Measurements from ENCODE around the gene SLC22A14. TPM values are rescaled to one million over a fixed set of nuclear protein-coding genes. Genes with fewer than 3 reads are reported as not detected.

SLC22A14 gene
- total RNA-seq, 1 donor from 2014 or later: not detected

DNA sequence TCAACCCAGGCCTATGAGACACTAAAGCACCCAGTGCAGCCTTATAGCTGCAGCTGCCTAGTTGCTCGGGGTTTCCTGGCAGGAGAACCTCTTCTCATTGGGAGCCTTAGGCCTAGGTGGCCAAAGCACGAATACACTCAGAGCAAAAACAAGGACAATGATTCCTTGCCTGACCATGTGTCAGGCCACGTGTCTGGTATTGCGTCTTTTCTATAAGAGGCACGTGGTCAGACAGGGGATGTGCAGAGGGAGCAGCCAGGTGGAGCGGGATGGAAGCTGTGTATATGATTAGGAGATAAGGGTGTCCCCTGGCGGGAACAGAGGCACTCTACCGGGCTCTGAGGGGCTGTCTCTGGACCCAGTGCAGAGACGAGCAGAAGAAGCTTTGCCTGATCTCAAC lies 26.4 kb downstream of the SLC22A14 start:
- peaks cover 21% of the 10 kb centered on the region for H3K27me3 Mint-ChIP-seq (ENCODE audit: insufficient read depth)
- no peaks in the 10 kb centered on the region for H3K9me3 Mint-ChIP-seq
- no peak for DNase-seq (ENCODE audit: low spot score)
- no peak overlapping the region for H3K27ac Mint-ChIP-seq
- H3K4me3 Mint-ChIP-seq: no peak overlapping the region
- H3K36me3 Mint-ChIP-seq (ENCODE audit: low read depth): no peaks in the 10 kb centered on the region
- intact Hi-C loops (cut with micrococcal nuclease): no loop called here
- no peaks in the 10 kb centered on the region for H3K4me1 Mint-ChIP-seq (ENCODE audit: low read depth)

DNA sequence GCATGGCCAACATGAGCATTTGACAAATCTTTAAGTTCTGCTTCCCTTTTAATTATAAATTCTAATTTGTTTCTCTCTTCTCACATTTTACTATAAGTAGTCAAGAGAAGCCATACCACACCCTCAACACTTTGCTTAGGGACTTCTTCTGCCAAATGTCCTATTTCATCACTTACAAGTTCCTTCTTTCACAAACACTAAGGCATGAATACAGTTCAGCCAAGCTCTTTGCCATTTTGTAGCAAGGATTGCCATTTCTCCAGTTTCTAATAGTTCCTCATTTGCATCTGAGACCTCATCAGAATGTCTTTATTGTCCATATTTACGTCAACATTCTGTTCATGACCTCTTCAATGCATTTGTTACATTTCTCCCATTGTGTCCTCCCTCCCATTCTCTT lies 29.4 kb downstream of the SLC22A14 start:
- Mint-ChIP-seq H3K36me3 (ENCODE audit: low read depth) (no peaks in the 10 kb centered on the region), H3K27me3 (ENCODE audit: insufficient read depth) (peaks cover 16% of the 10 kb centered on the region), H3K27ac (no peak overlapping the region), H3K9me3 (no peaks in the 10 kb centered on the region), H3K4me1 (ENCODE audit: low read depth) (no peaks in the 10 kb centered on the region), H3K4me3 (no peak overlapping the region)
- intact Hi-C loops (cut with micrococcal nuclease): no loop called here
- DNase-seq (ENCODE audit: low spot score): no peak

DNA sequence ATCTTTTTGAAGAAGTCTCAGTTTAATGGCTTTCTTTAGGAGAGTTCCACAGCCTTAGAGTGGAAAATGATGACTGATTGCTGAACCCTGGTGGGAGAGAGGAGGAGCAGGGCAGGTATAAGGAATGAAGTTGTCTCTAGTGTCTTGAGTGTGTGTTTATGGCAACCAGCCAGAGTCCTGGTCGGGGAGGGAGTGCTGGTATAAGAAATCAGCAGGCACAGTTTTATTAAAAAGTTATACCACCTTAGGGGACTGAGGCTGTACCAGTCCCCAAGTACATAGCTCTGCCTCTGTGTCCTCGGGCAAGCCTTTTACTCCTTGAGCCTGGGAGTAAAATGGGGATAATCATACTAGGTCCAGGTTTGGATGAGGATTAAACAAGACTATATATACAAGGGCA lies 29.8 kb downstream of the SLC22A14 start:
- H3K4me1 Mint-ChIP-seq (ENCODE audit: low read depth): no peaks in the 10 kb centered on the region
- no peak overlapping the region for H3K27ac Mint-ChIP-seq
- peaks cover 16% of the 10 kb centered on the region for H3K27me3 Mint-ChIP-seq (ENCODE audit: insufficient read depth)
- DNase-seq (ENCODE audit: low spot score): no peak
- no peaks in the 10 kb centered on the region for H3K36me3 Mint-ChIP-seq (ENCODE audit: low read depth)
- intact Hi-C loops (cut with micrococcal nuclease): no loop called here
- no peak overlapping the region for H3K4me3 Mint-ChIP-seq
- H3K9me3 Mint-ChIP-seq: no peaks in the 10 kb centered on the region

DNA sequence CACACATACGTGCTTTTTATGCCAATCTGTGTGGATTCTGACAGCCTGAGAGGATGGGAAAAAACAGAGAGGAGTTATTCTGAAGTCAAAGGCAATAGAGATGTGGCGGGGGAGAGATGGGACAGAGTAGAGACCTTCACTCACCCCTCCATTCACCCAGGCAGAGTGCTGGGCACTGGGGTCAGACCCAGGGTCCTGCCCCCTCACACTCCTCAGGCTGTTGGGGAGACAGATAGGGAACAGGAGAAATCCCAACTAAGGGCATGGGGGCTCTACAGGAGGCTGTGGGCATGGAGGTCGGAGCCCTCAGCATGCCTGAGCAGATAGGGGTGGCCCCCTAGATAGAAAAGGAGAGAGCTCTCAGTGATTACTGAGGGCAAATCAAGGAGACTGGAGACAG lies 30.3 kb downstream of the SLC22A14 start:
- Mint-ChIP-seq H3K27me3 (ENCODE audit: insufficient read depth) (peaks cover 16% of the 10 kb centered on the region), H3K4me1 (ENCODE audit: low read depth) (no peaks in the 10 kb centered on the region), H3K36me3 (ENCODE audit: low read depth) (no peaks in the 10 kb centered on the region), H3K9me3 (no peaks in the 10 kb centered on the region), H3K27ac (no peak overlapping the region), H3K4me3 (no peak overlapping the region)
- intact Hi-C loops (cut with micrococcal nuclease): no loop called here
- no peak for DNase-seq (ENCODE audit: low spot score)

DNA sequence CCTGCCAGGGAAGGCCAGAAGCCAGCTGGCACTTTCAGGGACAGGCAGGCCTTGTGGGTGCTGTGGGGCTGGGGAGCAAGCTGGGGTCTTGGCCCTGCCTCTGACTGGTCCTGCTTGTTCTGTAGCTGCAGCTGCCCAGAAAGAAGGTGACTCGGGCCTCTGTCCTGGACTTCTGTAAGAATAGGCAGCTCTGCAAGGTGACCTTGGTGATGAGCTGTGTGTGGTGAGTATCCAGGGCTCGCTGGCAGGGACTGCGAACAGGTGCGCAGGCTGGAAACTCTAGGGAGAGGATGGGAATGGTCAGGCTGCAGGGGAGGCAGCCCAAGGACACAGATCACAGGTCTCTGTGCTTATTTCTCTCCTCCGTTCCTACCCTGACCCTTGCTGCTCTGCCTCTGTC lies 31.2 kb downstream of the SLC22A14 start:
- intact Hi-C loops (cut with micrococcal nuclease): no loop called here
- Mint-ChIP-seq H3K4me3 (no peak overlapping the region), H3K4me1 (ENCODE audit: low read depth) (no peaks in the 10 kb centered on the region), H3K9me3 (no peaks in the 10 kb centered on the region), H3K36me3 (ENCODE audit: low read depth) (no peaks in the 10 kb centered on the region), H3K27me3 (ENCODE audit: insufficient read depth) (peaks cover 16% of the 10 kb centered on the region), H3K27ac (no peak overlapping the region)
- DNase-seq (ENCODE audit: low spot score): no peak

DNA sequence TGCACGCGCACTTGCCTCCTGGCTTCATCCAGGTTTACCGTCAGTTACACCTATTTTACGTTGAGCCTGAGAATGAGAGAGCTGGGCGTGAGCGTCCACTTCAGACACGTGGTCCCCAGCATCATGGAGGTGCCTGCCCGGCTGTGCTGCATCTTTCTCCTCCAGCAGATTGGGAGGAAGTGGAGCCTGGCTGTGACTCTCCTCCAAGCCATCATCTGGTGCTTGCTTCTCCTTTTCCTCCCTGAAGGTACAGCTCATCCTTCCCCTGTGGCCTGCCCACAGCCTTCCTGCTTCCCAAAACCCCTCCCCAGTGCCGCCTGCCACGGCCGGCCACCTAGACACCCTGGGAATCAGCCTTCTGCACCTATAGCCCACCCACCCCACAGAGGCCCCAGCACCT lies 31.6 kb downstream of the SLC22A14 start:
- intact Hi-C loops (cut with micrococcal nuclease): no loop called here
- Mint-ChIP-seq H3K9me3 (no peaks in the 10 kb centered on the region), H3K27ac (no peak overlapping the region), H3K4me1 (ENCODE audit: low read depth) (no peaks in the 10 kb centered on the region), H3K27me3 (ENCODE audit: insufficient read depth) (peaks cover 12% of the 10 kb centered on the region), H3K36me3 (ENCODE audit: low read depth) (no peaks in the 10 kb centered on the region), H3K4me3 (no peak overlapping the region)
- DNase-seq (ENCODE audit: low spot score): no peak

DNA sequence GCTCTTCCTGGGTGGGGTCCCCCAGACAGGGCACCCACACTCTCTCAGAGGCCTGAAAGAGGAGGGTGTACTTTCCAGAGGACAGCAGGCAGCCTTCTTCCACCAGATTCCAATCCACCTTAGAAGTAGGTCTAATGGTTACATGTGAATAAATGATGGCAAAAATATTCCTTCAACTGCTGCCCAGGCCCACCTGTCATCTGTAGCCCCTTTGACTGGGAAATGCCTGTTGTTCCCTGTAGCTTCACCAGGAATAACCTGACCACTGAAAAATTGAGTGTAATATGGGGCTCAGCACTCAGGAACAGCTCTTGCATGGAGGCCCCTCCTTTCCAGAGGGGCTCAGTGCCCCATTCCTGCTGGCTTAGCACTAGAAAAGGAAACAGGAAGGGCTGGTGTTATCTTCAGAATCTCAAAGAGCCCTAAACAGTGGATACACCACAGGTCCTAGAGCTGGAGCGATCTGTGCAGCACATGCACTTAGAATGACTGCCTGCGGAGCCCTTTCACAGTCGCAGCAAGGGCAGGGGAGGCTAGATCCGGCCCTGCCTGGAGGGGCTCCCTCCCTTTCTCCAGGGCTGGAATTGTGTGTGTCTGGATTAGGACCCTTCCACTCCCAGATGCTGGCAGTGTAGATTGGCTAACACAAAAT lies 32.1 kb downstream of the SLC22A14 start:
- intact Hi-C loops (cut with micrococcal nuclease): no loop called here
- H3K9me3 Mint-ChIP-seq: no peaks in the 10 kb centered on the region
- H3K4me1 Mint-ChIP-seq (ENCODE audit: low read depth): no peaks in the 10 kb centered on the region

DNA sequence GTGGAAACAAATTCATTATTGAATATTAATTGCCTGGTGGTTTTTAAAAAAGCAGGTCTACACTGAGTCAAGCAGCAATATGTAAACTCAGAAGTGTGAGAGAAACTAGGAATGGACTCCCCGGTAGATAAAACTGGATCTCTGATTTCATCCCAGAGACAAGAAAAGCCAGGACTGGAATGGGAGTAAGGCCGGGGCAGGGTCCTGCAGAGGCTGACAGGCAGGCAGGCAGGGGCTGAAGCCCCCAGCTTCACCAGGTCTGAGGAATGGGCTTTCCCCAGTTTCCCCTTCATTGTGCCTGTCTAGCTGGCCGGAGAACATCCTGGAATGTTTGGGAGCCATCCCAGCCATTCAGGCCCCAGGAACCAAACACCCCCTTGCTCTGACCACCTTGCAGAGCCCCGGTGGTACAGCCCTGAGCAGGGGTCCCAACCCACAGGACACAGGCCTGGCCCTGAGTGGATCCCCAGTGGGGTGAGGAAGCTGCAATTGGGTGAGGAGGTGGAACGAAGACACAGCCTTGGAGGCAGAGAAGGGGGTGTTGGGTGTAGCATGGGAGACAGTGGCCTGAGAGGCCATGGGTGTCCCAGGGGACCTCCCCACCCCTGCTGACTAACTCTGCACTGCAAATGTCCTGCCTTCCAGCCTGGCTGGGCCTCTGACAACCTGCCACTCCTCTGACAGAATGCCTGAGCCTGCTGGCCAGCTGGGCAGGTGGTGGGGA lies 32.8 kb downstream of the SLC22A14 start:
- H3K27me3 Mint-ChIP-seq (ENCODE audit: insufficient read depth): peaks cover 7% of the 10 kb centered on the region
- DNase-seq (ENCODE audit: low spot score): no peak
- no peaks in the 10 kb centered on the region for H3K4me1 Mint-ChIP-seq (ENCODE audit: low read depth)
- no peak overlapping the region for H3K27ac Mint-ChIP-seq
- H3K36me3 Mint-ChIP-seq (ENCODE audit: low read depth): no peaks in the 10 kb centered on the region
- no peaks in the 10 kb centered on the region for H3K9me3 Mint-ChIP-seq
- intact Hi-C loops (cut with micrococcal nuclease): no loop called here
- no peak overlapping the region for H3K4me3 Mint-ChIP-seq

More for the DNA sequence above, 32.1 kb downstream of the SLC22A14 start:
- no peaks in the 10 kb centered on the region for H3K36me3 Mint-ChIP-seq (ENCODE audit: low read depth)
- no peak for DNase-seq (ENCODE audit: low spot score)
- H3K27me3 Mint-ChIP-seq (ENCODE audit: insufficient read depth): peaks cover 12% of the 10 kb centered on the region
- H3K4me3 Mint-ChIP-seq: no peak overlapping the region
- H3K27ac Mint-ChIP-seq: no peak overlapping the region

DNA sequence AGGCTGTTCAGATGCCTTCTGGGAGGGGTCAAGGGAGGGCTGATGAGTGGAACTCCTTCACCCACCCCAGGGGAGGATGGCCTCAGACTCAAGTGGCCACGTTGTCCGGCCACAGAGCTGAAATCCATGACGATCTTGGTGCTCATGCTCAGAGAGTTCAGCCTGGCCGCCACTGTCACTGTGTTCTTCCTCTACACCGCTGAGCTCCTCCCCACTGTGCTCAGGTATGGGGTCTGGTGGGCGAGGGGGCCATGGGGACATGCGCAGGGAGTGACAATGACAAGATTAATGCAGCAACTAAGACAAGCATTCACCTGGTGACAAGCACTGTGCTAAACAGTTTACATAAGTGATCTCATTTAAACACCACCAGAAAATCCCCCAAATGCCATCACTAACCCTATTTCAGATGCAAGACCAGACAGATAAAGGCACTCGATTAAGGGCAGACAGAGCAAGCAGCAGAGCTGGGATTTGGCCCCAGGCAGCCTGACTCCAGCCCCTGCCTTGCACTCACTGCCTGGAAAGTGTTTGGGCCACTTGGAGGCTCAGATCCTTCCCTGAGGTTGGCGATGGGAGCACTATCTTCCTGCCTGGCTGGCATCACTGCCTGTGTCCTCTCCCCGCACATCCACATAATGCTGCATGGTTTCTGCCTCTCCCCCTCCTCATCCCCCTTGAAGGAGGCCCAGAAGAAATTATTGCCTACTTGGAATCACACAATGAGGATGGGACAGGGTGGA lies 33.6 kb downstream of the SLC22A14 start:
- Mint-ChIP-seq H3K27ac (no peak overlapping the region), H3K36me3 (ENCODE audit: low read depth) (no peaks in the 10 kb centered on the region), H3K4me1 (ENCODE audit: low read depth) (no peaks in the 10 kb centered on the region), H3K9me3 (no peaks in the 10 kb centered on the region), H3K4me3 (no peak overlapping the region), H3K27me3 (ENCODE audit: insufficient read depth) (peaks cover 7% of the 10 kb centered on the region)
- no peak for DNase-seq (ENCODE audit: low spot score)
- intact Hi-C loops (cut with micrococcal nuclease): no loop called here

DNA sequence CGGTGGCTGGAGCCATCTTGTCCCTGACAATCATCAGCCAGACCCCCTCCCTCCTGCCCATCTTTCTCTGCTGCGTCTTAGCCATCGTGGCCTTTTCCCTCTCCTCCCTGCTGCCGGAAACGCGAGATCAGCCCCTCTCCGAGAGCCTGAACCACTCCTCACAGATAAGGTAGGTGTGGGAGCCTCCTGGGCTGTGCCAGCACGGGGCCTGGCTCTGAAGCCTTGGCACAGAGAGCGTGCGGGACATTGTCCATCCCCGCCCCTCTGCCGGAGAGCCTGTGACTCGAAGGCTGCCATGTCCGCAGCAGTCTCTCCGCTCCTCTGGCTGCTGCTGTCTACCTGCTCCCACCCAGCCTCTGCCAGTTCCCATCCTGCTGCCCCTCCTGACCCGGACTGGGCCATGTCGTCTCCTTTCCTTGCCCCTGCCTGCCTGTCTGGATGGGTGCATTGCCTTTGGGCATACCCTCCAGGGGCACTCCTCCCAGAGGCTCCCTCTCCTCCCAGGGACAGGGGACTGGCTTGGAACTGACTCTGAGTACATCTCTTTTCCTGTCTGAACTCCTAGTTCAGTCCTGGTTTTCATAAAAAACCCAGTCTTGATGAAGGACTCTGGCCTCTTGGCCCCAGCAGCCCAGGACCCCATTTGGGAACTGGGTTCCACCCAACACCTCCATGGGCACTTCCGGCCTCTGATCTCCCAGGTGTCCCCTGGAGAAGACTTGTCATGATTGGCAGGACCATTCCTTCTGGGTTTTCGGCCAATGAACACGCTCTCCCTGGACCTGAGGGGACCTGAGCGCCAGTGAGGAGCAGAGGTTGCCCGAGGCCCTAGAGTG lies 34.5 kb downstream of the SLC22A14 start:
- Mint-ChIP-seq H3K4me3 (no peak overlapping the region), H3K36me3 (ENCODE audit: low read depth) (no peaks in the 10 kb centered on the region), H3K9me3 (no peaks in the 10 kb centered on the region), H3K4me1 (ENCODE audit: low read depth) (no peaks in the 10 kb centered on the region), H3K27ac (no peak overlapping the region), H3K27me3 (ENCODE audit: insufficient read depth) (peaks cover 7% of the 10 kb centered on the region)
- intact Hi-C loops (cut with micrococcal nuclease): no loop called here
- no peak for DNase-seq (ENCODE audit: low spot score)

DNA sequence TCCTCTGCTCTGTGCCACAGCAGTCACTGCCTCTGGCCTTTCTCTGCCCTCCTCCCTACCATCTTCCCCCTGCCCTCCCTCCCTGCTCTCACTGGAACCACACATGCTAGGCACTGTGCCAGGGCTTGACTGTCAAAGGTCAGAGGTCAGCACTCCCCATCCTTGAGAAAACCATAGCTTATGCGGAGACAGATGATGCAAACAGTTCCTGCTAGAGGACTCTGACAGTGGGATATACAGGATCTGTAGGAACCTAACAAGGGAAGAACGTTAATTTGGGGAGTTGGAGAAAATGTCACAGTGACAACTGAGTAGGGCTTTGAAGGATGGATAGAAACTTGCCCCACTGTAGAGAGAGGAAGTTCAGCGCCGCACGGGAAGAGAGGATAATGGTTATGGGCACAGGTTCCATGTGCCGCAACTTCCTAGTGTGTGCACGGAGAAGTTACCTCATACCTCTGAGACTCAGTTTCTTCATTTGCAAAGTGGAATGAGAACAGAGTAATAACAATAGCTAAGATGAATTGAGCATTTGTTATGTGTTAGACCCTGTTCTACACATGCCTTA lies 35.2 kb downstream of the SLC22A14 start:
- H3K27me3 Mint-ChIP-seq (ENCODE audit: insufficient read depth): peaks cover 6% of the 10 kb centered on the region
- H3K27ac Mint-ChIP-seq: no peak overlapping the region
- no peaks in the 10 kb centered on the region for H3K4me1 Mint-ChIP-seq (ENCODE audit: low read depth)
- no peaks in the 10 kb centered on the region for H3K36me3 Mint-ChIP-seq (ENCODE audit: low read depth)
- no peaks in the 10 kb centered on the region for H3K9me3 Mint-ChIP-seq
- DNase-seq (ENCODE audit: low spot score): no peak
- H3K4me3 Mint-ChIP-seq: no peak overlapping the region
- intact Hi-C loops (cut with micrococcal nuclease): no loop called here

DNA sequence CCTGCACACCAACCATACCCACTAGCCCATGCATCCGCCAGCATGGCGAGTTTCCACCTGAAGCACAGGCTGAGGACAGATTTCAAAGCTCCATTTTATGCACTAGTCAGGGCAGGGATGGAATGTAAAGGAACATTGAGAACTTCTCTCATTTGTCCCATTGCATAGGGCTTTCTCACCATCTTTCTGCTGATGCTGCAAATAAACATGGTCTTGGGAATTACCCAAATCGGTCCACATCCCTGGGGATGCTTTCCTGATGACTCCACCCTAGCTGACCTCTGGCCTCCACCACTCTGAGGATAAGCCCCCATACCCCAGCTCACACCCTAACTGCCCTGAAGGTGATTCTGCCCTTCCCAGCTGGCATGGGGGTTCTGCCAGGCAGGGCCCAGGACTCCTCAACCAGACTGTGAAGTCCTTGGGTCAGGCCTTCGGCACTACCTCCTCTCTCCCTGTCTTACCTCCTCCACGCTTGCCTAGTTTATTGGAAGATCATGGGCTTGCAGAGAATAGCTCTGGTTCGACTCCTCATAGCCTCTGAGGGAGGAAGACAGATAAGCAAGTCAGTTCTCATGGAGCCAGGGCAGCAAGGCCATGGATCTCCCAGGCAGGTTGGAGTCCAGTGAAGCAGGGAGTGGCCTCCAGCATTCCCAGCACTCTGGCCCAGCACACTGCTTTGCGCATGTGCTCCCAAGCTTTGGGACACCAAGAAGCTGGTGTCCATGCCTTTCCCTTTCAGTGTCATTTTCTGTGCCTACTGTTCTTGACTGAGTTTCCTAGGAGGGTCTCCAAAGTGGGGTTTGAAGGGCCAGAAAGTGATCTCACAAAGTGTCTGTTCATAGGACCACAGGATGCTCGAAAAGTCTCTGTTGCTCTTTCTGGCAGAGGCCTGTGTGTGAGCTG lies 36.9 kb downstream of the SLC22A14 start:
- Mint-ChIP-seq H3K27me3 (ENCODE audit: insufficient read depth) (peaks cover 5% of the 10 kb centered on the region), H3K9me3 (no peaks in the 10 kb centered on the region), H3K36me3 (ENCODE audit: low read depth) (no peaks in the 10 kb centered on the region), H3K4me1 (ENCODE audit: low read depth) (no peaks in the 10 kb centered on the region), H3K4me3 (no peak overlapping the region), H3K27ac (no peak overlapping the region)
- no peak for DNase-seq (ENCODE audit: low spot score)
- intact Hi-C loops (cut with micrococcal nuclease): no loop called here

Data from activated T-helper 1 cell treated with anti-CD3 and anti-CD28 coated beads, Interleukin-12 subunit alpha, Interleukin-12 subunit beta, Interleukin-2, Interleukin-4 antibody, amounts not matched to agents 30 ng/mL and 10 ng/mL and 1 ng/mL, durations not matched to agents 14 hours and 24 hours and 36 hours (primary cell).